Liver (tissue), 9 donors: ENCODE data around the gene CRY1. TPM values are rescaled to one million over a fixed set of nuclear protein-coding genes. Genes with fewer than 3 reads are reported as not detected.

Experiments used
- DNase-seq: peaks from one replicate; pipeline ENCODE4 v3.0.0-alpha.2; 2017; ENCODE audit warnings: low spot score
- H3K27ac ChIP-seq, 2 donors: one replicate each; pipeline ENCODE4 v1.7.0; 2013; ENCODE audit warnings: inconsistent platforms in 2 of 2, low read length in 2 of 2, control low read depth in 1 of 2, low read depth in 1 of 2, mild to moderate bottlenecking in 1 of 2
- H3K27me3 ChIP-seq, 4 donors: one replicate each; pipeline versions ENCODE4 v1.6.1 to v1.7.0; 2013; ENCODE audit warnings: low read length in 3 of 4, inconsistent platforms in 1 of 4, mild to moderate bottlenecking in 1 of 4, moderate library complexity in 1 of 4; ENCODE audit not compliant: control insufficient read depth in 4 of 4, insufficient read depth in 4 of 4
- H3K36me3 ChIP-seq, 4 donors: one replicate each; pipeline versions ENCODE4 v1.6.1 to v1.7.0; 2013; ENCODE audit warnings: low read length in 3 of 4, mild to moderate bottlenecking in 3 of 4, low read depth in 1 of 4, moderate library complexity in 1 of 4; ENCODE audit not compliant: control insufficient read depth in 4 of 4, insufficient read depth in 3 of 4
- H3K4me1 ChIP-seq, 4 donors: one replicate each; pipeline versions ENCODE4 v1.6.1 to v1.7.0; 2013; ENCODE audit warnings: low read length in 3 of 4, mild to moderate bottlenecking in 3 of 4, moderate library complexity in 1 of 4; ENCODE audit not compliant: control insufficient read depth in 4 of 4, insufficient read depth in 4 of 4
- H3K4me3 ChIP-seq, 3 donors: one replicate each; pipeline versions ENCODE4 v1.6.1 to v1.7.0; 2013; ENCODE audit warnings: low read length in 3 of 3, control low read depth in 1 of 3, low read depth in 1 of 3, mild to moderate bottlenecking in 1 of 3
- H3K9ac ChIP-seq, 2 donors: one replicate each; pipeline ENCODE4 v1.7.0; 2013; ENCODE audit warnings: low read length in 2 of 2, mild to moderate bottlenecking in 2 of 2, moderate library complexity in 2 of 2, control low read depth in 1 of 2, low read depth in 1 of 2
- H3K9me3 ChIP-seq, 4 donors: one replicate each; pipeline versions ENCODE4 v1.6.1 to v1.7.0; 2013; ENCODE audit warnings: low read length in 3 of 4; ENCODE audit not compliant: control insufficient read depth in 4 of 4
- EGR1 ChIP-seq, 2 donors: IDR thresholded peaks; 2 replicates each; pipeline ENCODE4 v1.6.1; 2016 to 2018; ENCODE audit warnings: antibody characterized with exemption in 2 of 2, low read depth in 2 of 2
- FOXA1 ChIP-seq: IDR thresholded peaks from 2 replicates; pipeline ENCODE4 v1.6.1; 2016; ENCODE audit warnings: antibody characterized with exemption
- FOXA2 ChIP-seq: IDR thresholded peaks from 2 replicates; pipeline ENCODE4 v1.6.1; 2016; ENCODE audit warnings: antibody characterized with exemption
- HNF4G ChIP-seq: IDR thresholded peaks from 2 replicates; pipeline ENCODE4 v1.6.1; 2016; ENCODE audit warnings: antibody characterized with exemption
- JUND ChIP-seq, 2 donors: IDR thresholded peaks; 2 replicates each; pipeline ENCODE4 v1.6.1; 2016; ENCODE audit warnings: antibody characterized with exemption in 2 of 2
- MAX ChIP-seq: IDR thresholded peaks from 2 replicates; pipeline ENCODE4 v1.6.1; 2016; ENCODE audit warnings: antibody characterized with exemption
- NR2F2 ChIP-seq: IDR thresholded peaks from 2 replicates; pipeline ENCODE4 v1.6.1; 2016; ENCODE audit warnings: antibody characterized with exemption
- RAD21 ChIP-seq, 2 donors: IDR thresholded peaks; 2 replicates each; pipeline ENCODE4 v1.6.1; 2016; ENCODE audit warnings: antibody characterized with exemption in 2 of 2, mild to moderate bottlenecking in 2 of 2
- REST ChIP-seq: IDR thresholded peaks from 2 replicates; pipeline ENCODE4 v1.6.1; 2016; ENCODE audit warnings: antibody characterized with exemption, mild to moderate bottlenecking
- RXRA ChIP-seq, 2 donors: IDR thresholded peaks; 2 replicates each; pipeline ENCODE4 v1.6.1; 2017 to 2018; ENCODE audit warnings: antibody characterized with exemption in 2 of 2, mild to moderate bottlenecking in 1 of 2
- SP1 ChIP-seq: IDR thresholded peaks from 2 replicates; pipeline ENCODE4 v1.6.1; 2018; ENCODE audit warnings: antibody characterized with exemption, mild to moderate bottlenecking
- TAF1 ChIP-seq: conservative IDR thresholded peaks from 2 replicates; pipeline ENCODE4 v1.6.1; 2016; ENCODE audit warnings: antibody characterized with exemption, mild to moderate bottlenecking
- YY1 ChIP-seq: IDR thresholded peaks from 2 replicates; pipeline ENCODE4 v1.6.1; 2016; ENCODE audit warnings: antibody characterized with exemption, mild to moderate bottlenecking
- WGBS: extraction: QIAGEN DNeasy Blood & Tissue Kit; methylation state at CpG from one replicate; pipeline ENCODE4 v1.1.7; 2013; 5-methylcytosine and 5-hydroxymethylcytosine counted together
- polyA plus RNA-seq, 2 donors: library from polyadenylated mRNA; stranded (reverse) in 1 of 2; unstranded in 1 of 2; fragments of 200-250 nt in 1 of 2; fragments of >200 nt in 1 of 2; fragmentation: Nextera tagmentation in 1 of 2; extraction: Ambion mirVana in 1 of 2; gene quantifications; one replicate each; pipeline versions ENCODE4 v1.2.1 to v1.2.3, GENCODE V29; 2013 to 2015
- total RNA-seq, 2 donors: library from RNA; depleted of rRNA; stranded (reverse); fragments of >200 nt; gene quantifications; one replicate each; pipeline ENCODE4 v1.2.3, GENCODE V29; 2014
- donor health status: healthy.
- donor health status: healthy.
- donor health status: healthy.
- donor health status: healthy.
- donor health status: healthy.

Gene CRY1
- total and polyA plus RNA-seq, 4 donors: 5.7 to 16.6 (median 10.1) TPM

DNA sequence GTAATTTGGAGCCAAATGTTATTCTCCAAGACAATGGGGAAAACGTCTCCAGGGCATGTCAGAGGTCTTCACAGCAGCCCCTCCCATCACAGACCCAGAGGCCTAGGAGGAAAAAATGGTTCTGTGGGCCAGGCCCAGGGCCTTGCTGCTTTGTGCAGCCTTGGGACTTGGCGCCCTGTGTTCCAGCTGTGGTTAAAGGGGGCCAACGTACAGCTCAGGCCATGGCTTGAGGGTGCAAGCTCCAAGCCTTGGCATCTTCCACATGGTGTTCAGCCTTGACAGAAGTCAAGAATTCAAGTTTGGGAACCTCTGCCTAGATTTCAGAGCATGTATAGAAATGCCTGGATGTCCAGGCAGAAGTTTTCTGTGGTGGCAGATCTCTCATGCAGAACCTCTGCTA is 3.2 kb upstream of the CRY1 start:
- H3K9me3 ChIP-seq: no peaks in the 10 kb centered on the region
- DNase-seq: no peak
- no peaks in the 10 kb centered on the region for H3K36me3 ChIP-seq
- H3K9ac ChIP-seq: no peak overlapping the region
- TF ChIP-seq MAX: no peak
- no peak for TF ChIP-seq REST
- H3K4me1 ChIP-seq: peaks cover 3 to 27% (median 13%) of the 10 kb centered on the region in 4 donors
- no peak overlapping the region for H3K27ac ChIP-seq
- no peaks in the 10 kb centered on the region for H3K27me3 ChIP-seq
- 89% methylated on average over 3 of the region's 3 CpGs for WGBS
- no peak overlapping the region for H3K4me3 ChIP-seq

GRCh38 chr12:107094183-107094448 is 767 bp upstream of the CRY1 start:
- peak overlapping the region; percentile 98 to 100 for H3K27ac ChIP-seq
- no peaks in the 10 kb centered on the region for H3K27me3 ChIP-seq
- WGBS: 13% methylated on average over 6 of the region's 6 CpGs
- H3K4me1 ChIP-seq: peaks cover 0 to 26% (median 5%) of the 10 kb centered on the region in 4 donors
- H3K9ac ChIP-seq: peak overlapping the region; percentile 52 to 77
- TF ChIP-seq NR2F2 (peak; percentile 13), SP1 (no peak), FOXA1 (no peak), RAD21 (IDR thresholded peaks at IDR 0.05) (peak in 1 of 2 donors; percentile 1)
- H3K36me3 ChIP-seq: no peaks in the 10 kb centered on the region
- peak overlapping the region; percentile 73 to 86 (median 82) for H3K4me3 ChIP-seq
- no peak for DNase-seq
- no peaks in the 10 kb centered on the region for H3K9me3 ChIP-seq

DNA sequence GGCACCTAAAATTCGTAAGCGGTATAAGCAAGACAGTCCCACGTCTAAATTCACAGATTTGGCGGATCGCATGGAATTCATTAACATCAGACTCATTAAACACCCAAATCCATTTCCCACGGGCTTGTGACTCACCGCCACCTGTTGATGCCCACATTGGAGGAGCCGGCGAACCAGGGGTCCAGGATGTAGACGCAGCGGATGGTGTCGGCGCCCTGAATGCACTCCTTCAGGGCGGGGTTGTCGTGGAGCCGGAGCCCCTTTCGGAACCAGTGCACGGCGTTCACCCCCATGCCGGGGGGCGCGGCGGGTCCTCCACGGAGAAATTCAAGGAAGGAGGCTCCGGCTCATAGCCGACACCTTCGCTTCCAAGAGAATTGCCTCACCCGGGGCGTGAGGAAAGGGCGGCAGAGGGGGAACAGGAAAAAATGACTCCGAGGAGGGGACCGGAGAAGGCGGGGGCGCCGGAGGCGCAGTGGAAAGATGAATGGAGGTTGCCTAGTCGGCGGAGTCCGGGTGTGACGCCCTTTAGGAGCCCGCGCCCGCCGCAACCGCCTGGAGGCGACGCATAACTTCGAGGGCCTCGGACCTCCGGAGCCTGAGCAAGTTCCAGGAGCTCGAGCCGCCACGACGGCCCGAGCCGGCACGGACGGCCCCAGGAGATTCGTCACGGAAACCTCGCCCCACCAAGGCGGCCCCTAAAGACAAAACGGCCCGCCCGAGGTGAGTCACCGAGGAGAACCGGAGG is 506 bp downstream of the CRY1 start:
- Histone ChIP-seq H3K9me3 (no peaks in the 10 kb centered on the region), H3K27me3 (no peaks in the 10 kb centered on the region), H3K4me1 (peaks cover 0 to 26% (median 5%) of the 10 kb centered on the region in 4 donors), H3K27ac (peak overlapping the region; percentile 98 to 100), H3K4me3 (peak overlapping the region; percentile 82 to 86 (median 84)), H3K36me3 (no peaks in the 10 kb centered on the region), H3K9ac (peak overlapping the region; percentile 90 to 97)
- DNase-seq: peak; percentile 52
- under 1% methylated on average over 67 of the region's 67 CpGs for WGBS
- TF ChIP-seq TAF1 (no peak), YY1 (no peak), EGR1 (IDR thresholded peaks at IDR 0.05; ENCODE audit: low read depth in 2 of 2) (no peak), JUND (IDR thresholded peaks at IDR 0.05) (peak in 1 of 2 donors; percentile 8), RXRA (IDR thresholded peaks at IDR 0.05) (no peak), REST (no peak), NR2F2 (no peak), HNF4G (no peak), FOXA2 (no peak)
